Keratinocyte (primary cell): ENCODE measurements around the gene SRRT. TPM values are rescaled to one million over a fixed set of nuclear protein-coding genes. Genes with fewer than 3 reads are reported as not detected.

Experiments used
- DNase-seq: peaks from one replicate; pipeline ENCODE4 v3.0.0-alpha.2; 2011; ENCODE audit warnings: low read depth, missing footprints, low spot score
- FAIRE-seq: peaks from 2 replicates; lab custom pipeline; 2011; peaks lifted over from hg19 to GRCh38; lab: Jason Lieb, UNC
- H2AFZ ChIP-seq: 2 replicates; pipeline ENCODE4 v1.6.0; 2012; ENCODE audit warnings: low read length, control low read depth, inconsistent platforms; ENCODE audit not compliant: control insufficient read depth
- H3K27ac ChIP-seq: 2 replicates; pipeline ENCODE4 v1.5.1; 2011; ENCODE audit warnings: low read length; ENCODE audit not compliant: control insufficient read depth, insufficient read depth
- H3K27me3 ChIP-seq: 3 replicates; pipeline ENCODE4 v1.6.0; 2011; ENCODE audit warnings: low read length; ENCODE audit not compliant: control insufficient read depth, insufficient read depth; ENCODE audit errors: extremely low read depth
- H3K36me3 ChIP-seq, 2 experiments: 2 replicates in 1 of 2; 3 replicates in 1 of 2; pipeline ENCODE4 v1.5.1; 2011; ENCODE audit warnings: low read length in 2 of 2, mild to moderate bottlenecking in 1 of 2; ENCODE audit not compliant: control insufficient read depth in 2 of 2, insufficient read depth in 2 of 2; ENCODE audit errors: extremely low read depth in 1 of 2
- H3K4me1 ChIP-seq: 3 replicates; pipeline ENCODE4 v1.5.1; 2011; ENCODE audit warnings: low read length; ENCODE audit not compliant: control insufficient read depth, insufficient read depth; ENCODE audit errors: extremely low read depth
- H3K4me2 ChIP-seq: 3 replicates; pipeline ENCODE4 v1.6.0; 2011; ENCODE audit warnings: low read depth, low read length; ENCODE audit not compliant: control insufficient read depth, insufficient read depth; ENCODE audit errors: extremely low read depth
- H3K4me3 ChIP-seq, 3 experiments: fragments of 200-600 bp in 1 of 3; sonication (generic) in 1 of 3; 2 replicates in 2 of 3; 3 replicates in 1 of 3; pipeline ENCODE4 v1.5.1; 2011 to 2016; ENCODE audit warnings: low read length in 3 of 3, mild to moderate bottlenecking in 3 of 3, control low read depth in 2 of 3, inconsistent platforms in 1 of 3, low read depth in 1 of 3, mixed read lengths in 1 of 3, mixed run types in 1 of 3, moderate library complexity in 1 of 3; ENCODE audit not compliant: control insufficient read depth in 2 of 3, insufficient read depth in 2 of 3; ENCODE audit errors: extremely low read depth in 1 of 3
- H3K79me2 ChIP-seq: 2 replicates; pipeline ENCODE4 v1.6.0; 2012; ENCODE audit warnings: low read length; ENCODE audit not compliant: control insufficient read depth, insufficient read depth
- H3K9ac ChIP-seq: 3 replicates; pipeline ENCODE4 v1.6.0; 2011; ENCODE audit warnings: low read length; ENCODE audit not compliant: control insufficient read depth, insufficient read depth; ENCODE audit errors: extremely low read depth
- H3K9me1 ChIP-seq: 3 replicates; pipeline ENCODE4 v1.6.0; 2011; ENCODE audit warnings: low read length; ENCODE audit not compliant: control insufficient read depth, insufficient read depth; ENCODE audit errors: extremely low read depth
- H3K9me3 ChIP-seq: 2 replicates; pipeline ENCODE4 v1.5.1; 2012; ENCODE audit warnings: low read depth, low read length; ENCODE audit not compliant: control insufficient read depth
- H4K20me1 ChIP-seq: 3 replicates; pipeline ENCODE4 v1.6.0; 2011; ENCODE audit warnings: low read length; ENCODE audit not compliant: control insufficient read depth, insufficient read depth; ENCODE audit errors: extremely low read depth
- CTCF ChIP-seq, 3 experiments: IDR thresholded peaks in 1 of 3; conservative IDR thresholded peaks in 1 of 3; optimal IDR thresholded peaks in 1 of 3; 2 replicates in 2 of 3; 3 replicates in 1 of 3; pipeline versions ENCODE3 to v1.5.1; 2011; ENCODE audit warnings: low read length in 3 of 3, mild to moderate bottlenecking in 3 of 3, moderate library complexity in 2 of 3, control low read depth in 1 of 3, inconsistent platforms in 1 of 3; ENCODE audit not compliant: insufficient read depth in 2 of 3; ENCODE audit errors: extremely low read depth in 1 of 3
- EZH2 ChIP-seq: IDR thresholded peaks from one replicate; pipeline ENCODE4 v1.6.1; 2012; ENCODE audit warnings: inconsistent platforms, mild to moderate bottlenecking, low read length, moderate library complexity
- dilution Hi-C: fragments of 300-500 bp; cut with MboI; formaldehyde crosslinking; loops from one replicate; pipeline ENCODE4 v1.7.0; 2020; ENCODE audit warnings: low sequenced_read_pairs; ENCODE audit not compliant: extremely low pct_ligation_motif_present
- polyA plus RNA-seq, 5 experiments: library from polyadenylated mRNA; depleted of rRNA in 3 of 5; stranded (reverse) in 3 of 5; stranded (forward) in 1 of 5; unstranded in 1 of 5; fragments of >200 nt; gene quantifications; 1 replicate in 1 of 5; 2 replicates in 3 of 5; 3 replicates in 1 of 5; pipeline versions ENCODE4 v1.2.1 to v1.2.3, GENCODE V29; 2011 to 2012; ENCODE audit warnings: missing spikeins in 2 of 5, low read depth in 1 of 5, low replicate concordance in 1 of 5

Gene SRRT
- polyA plus RNA-seq, 1 donor (not counting 4 experiments of a cell fraction or from before 2014, with no cell fraction given): 42.2 TPM

- H2AFZ ChIP-seq: no peak overlapping the region
- H3K9me1 ChIP-seq: no peaks in the 10 kb centered on the region
- no peak for TF ChIP-seq CTCF (optimal IDR thresholded peaks at IDR 0.05 in 1 of 3, IDR thresholded peaks at IDR 0.05 in 1 of 3, conservative IDR thresholded peaks at IDR 0.05 in 1 of 3; ENCODE audit: extremely low read depth in 1 of 3, insufficient read depth in 2 of 3, low read length in 3 of 3)
- peak; percentile 100 for TF ChIP-seq EZH2
- H3K9me3 ChIP-seq: no peaks in the 10 kb centered on the region
- peak overlapping the region; percentile 27 for H3K4me2 ChIP-seq
- dilution Hi-C loops: no loop called here
- no peaks in the 10 kb centered on the region for H3K79me2 ChIP-seq
- no peak overlapping the region for H3K27ac ChIP-seq
- peaks cover 45% of the 10 kb centered on the region for H3K27me3 ChIP-seq
- no peaks in the 10 kb centered on the region for H4K20me1 ChIP-seq
- DNase-seq (no peak), FAIRE-seq (no peak)
- no peak overlapping the region for H3K9ac ChIP-seq
- no peak overlapping the region for H3K4me3 ChIP-seq
- H3K4me1 ChIP-seq: peaks cover 15% of the 10 kb centered on the region
- H3K36me3 ChIP-seq: no peaks in the 10 kb centered on the region
These were observed 21.2 kb downstream of the SRRT start for GRCh38 chr7:100895956-100896731.

GRCh38 chr7:100896732-100897608 lies 22.1 kb downstream of the SRRT start:
- no peaks in the 10 kb centered on the region for H4K20me1 ChIP-seq
- no peaks in the 10 kb centered on the region for H3K9me3 ChIP-seq
- no peak overlapping the region for H2AFZ ChIP-seq
- peaks cover 7% of the 10 kb centered on the region for H3K4me1 ChIP-seq
- H3K9me1 ChIP-seq: no peaks in the 10 kb centered on the region
- no peaks in the 10 kb centered on the region for H3K79me2 ChIP-seq
- TF ChIP-seq CTCF (optimal IDR thresholded peaks at IDR 0.05 in 1 of 3, IDR thresholded peaks at IDR 0.05 in 1 of 3, conservative IDR thresholded peaks at IDR 0.05 in 1 of 3; ENCODE audit: extremely low read depth in 1 of 3, insufficient read depth in 2 of 3, low read length in 3 of 3) (peak in 2 of 3 experiments; percentile 45 to 85), EZH2 (no peak)
- dilution Hi-C loops: no loop called here
- peaks cover 46% of the 10 kb centered on the region for H3K27me3 ChIP-seq
- no peak overlapping the region for H3K27ac ChIP-seq
- DNase-seq (no peak), FAIRE-seq (no peak)
- peak overlapping the region; percentile 37 for H3K4me2 ChIP-seq
- H3K9ac ChIP-seq: no peak overlapping the region
- H3K36me3 ChIP-seq: no peaks in the 10 kb centered on the region
- H3K4me3 ChIP-seq: peak overlapping the region in 1 of 3 experiments; percentile 17
